H1 (cell line): ENCODE data around the gene OR2AJ1. TPM values are rescaled to one million over a fixed set of nuclear protein-coding genes. Genes with fewer than 3 reads are reported as not detected.

Source experiments
- CEBPB ChIP-seq: IDR thresholded peaks from 2 replicates; pipeline ENCODE4 v1.6.1; 2012; ENCODE audit warnings: low read depth, low read length
- KDM1A ChIP-seq: fragments of 200-600, 300-600 bp; sonication (generic); IDR thresholded peaks from 2 replicates; pipeline ENCODE4 v1.7.1; 2016; ENCODE audit warnings: mild to moderate bottlenecking, low read length, borderline replicate concordance
- SP4 ChIP-seq: IDR thresholded peaks from 2 replicates; pipeline ENCODE4 v1.6.1; 2012; ENCODE audit warnings: low read length, inconsistent platforms
- TAF1 ChIP-seq: IDR thresholded peaks from 2 replicates; pipeline ENCODE4 v1.6.1; 2011; ENCODE audit warnings: mild to moderate bottlenecking, low read depth, low read length
- polyA plus RNA-seq, 7 experiments: library from polyadenylated mRNA; depleted of rRNA in 3 of 7; stranded (reverse) in 5 of 7; unstranded in 2 of 7; fragments of >200 nt in 5 of 7; fragments of 200-250 nt in 2 of 7; gene quantifications; 1 replicate in 5 of 7; 2 replicates in 1 of 7; 4 replicates in 1 of 7; pipeline versions ENCODE4 v1.2.1 to v1.2.3, GENCODE V29; 2011 to 2013; ENCODE audit warnings: missing spikeins in 2 of 7, mixed read lengths in 2 of 7
- total RNA-seq: library from RNA; stranded (reverse); fragmentation: NEBNext Ultra II Directional; extraction: Animal tissue kit (Norgen Biotek cat#: 25700); gene quantifications from 2 replicates; pipeline ENCODE4 v1.2.1, GENCODE V29; 2021
- TF ChIP-seq, protein P1 (sequence below): fragments of 300-600 bp; sonication (generic); IDR thresholded peaks from 2 replicates; pipeline ENCODE4 v1.7.1; 2012; ENCODE audit warnings: low read length, moderate library complexity, mild to moderate bottlenecking, inconsistent platforms; ENCODE audit not compliant: insufficient replicate concordance
- TF ChIP-seq, protein P2 (sequence below): IDR thresholded peaks from 2 replicates; pipeline ENCODE4 v1.6.1; 2011; ENCODE audit warnings: low read depth, mild to moderate bottlenecking, low read length; ENCODE audit not compliant: insufficient read depth

Gene OR2AJ1
- total and polyA plus RNA-seq, 2 of the 8 experiments (the other 6 are each of a cell fraction or from before 2014, with no cell fraction given): not detected

DNA sequence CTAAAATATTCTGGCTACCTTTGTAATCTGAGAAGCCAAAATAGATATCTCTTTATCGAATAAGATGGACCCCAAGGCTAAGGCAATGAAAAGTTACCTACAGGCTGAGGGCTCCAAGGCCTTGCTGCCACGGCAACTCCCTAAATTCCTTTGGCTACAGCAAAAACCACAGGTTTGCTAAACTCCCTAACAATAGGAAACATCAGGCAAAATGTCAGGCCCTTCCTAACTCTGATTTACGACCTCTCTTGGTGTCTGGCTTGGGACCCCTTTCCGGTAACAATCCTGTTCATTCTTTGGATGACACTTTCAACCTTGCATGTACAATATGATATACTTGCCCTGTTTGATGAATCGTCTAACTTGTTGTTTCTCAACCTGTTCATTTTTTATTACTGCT, 15.9 kb upstream of the OR2AJ1 start (continued):
- TF ChIP-seq, protein P1, sequence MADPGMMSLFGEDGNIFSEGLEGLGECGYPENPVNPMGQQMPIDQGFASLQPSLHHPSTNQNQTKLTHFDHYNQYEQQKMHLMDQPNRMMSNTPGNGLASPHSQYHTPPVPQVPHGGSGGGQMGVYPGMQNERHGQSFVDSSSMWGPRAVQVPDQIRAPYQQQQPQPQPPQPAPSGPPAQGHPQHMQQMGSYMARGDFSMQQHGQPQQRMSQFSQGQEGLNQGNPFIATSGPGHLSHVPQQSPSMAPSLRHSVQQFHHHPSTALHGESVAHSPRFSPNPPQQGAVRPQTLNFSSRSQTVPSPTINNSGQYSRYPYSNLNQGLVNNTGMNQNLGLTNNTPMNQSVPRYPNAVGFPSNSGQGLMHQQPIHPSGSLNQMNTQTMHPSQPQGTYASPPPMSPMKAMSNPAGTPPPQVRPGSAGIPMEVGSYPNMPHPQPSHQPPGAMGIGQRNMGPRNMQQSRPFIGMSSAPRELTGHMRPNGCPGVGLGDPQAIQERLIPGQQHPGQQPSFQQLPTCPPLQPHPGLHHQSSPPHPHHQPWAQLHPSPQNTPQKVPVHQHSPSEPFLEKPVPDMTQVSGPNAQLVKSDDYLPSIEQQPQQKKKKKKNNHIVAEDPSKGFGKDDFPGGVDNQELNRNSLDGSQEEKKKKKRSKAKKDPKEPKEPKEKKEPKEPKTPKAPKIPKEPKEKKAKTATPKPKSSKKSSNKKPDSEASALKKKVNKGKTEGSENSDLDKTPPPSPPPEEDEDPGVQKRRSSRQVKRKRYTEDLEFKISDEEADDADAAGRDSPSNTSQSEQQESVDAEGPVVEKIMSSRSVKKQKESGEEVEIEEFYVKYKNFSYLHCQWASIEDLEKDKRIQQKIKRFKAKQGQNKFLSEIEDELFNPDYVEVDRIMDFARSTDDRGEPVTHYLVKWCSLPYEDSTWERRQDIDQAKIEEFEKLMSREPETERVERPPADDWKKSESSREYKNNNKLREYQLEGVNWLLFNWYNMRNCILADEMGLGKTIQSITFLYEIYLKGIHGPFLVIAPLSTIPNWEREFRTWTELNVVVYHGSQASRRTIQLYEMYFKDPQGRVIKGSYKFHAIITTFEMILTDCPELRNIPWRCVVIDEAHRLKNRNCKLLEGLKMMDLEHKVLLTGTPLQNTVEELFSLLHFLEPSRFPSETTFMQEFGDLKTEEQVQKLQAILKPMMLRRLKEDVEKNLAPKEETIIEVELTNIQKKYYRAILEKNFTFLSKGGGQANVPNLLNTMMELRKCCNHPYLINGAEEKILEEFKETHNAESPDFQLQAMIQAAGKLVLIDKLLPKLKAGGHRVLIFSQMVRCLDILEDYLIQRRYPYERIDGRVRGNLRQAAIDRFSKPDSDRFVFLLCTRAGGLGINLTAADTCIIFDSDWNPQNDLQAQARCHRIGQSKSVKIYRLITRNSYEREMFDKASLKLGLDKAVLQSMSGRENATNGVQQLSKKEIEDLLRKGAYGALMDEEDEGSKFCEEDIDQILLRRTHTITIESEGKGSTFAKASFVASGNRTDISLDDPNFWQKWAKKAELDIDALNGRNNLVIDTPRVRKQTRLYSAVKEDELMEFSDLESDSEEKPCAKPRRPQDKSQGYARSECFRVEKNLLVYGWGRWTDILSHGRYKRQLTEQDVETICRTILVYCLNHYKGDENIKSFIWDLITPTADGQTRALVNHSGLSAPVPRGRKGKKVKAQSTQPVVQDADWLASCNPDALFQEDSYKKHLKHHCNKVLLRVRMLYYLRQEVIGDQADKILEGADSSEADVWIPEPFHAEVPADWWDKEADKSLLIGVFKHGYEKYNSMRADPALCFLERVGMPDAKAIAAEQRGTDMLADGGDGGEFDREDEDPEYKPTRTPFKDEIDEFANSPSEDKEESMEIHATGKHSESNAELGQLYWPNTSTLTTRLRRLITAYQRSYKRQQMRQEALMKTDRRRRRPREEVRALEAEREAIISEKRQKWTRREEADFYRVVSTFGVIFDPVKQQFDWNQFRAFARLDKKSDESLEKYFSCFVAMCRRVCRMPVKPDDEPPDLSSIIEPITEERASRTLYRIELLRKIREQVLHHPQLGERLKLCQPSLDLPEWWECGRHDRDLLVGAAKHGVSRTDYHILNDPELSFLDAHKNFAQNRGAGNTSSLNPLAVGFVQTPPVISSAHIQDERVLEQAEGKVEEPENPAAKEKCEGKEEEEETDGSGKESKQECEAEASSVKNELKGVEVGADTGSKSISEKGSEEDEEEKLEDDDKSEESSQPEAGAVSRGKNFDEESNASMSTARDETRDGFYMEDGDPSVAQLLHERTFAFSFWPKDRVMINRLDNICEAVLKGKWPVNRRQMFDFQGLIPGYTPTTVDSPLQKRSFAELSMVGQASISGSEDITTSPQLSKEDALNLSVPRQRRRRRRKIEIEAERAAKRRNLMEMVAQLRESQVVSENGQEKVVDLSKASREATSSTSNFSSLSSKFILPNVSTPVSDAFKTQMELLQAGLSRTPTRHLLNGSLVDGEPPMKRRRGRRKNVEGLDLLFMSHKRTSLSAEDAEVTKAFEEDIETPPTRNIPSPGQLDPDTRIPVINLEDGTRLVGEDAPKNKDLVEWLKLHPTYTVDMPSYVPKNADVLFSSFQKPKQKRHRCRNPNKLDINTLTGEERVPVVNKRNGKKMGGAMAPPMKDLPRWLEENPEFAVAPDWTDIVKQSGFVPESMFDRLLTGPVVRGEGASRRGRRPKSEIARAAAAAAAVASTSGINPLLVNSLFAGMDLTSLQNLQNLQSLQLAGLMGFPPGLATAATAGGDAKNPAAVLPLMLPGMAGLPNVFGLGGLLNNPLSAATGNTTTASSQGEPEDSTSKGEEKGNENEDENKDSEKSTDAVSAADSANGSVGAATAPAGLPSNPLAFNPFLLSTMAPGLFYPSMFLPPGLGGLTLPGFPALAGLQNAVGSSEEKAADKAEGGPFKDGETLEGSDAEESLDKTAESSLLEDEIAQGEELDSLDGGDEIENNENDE: no peak
- TF ChIP-seq SP4 (no peak), CEBPB (no peak), TAF1 (no peak), KDM1A (no peak)
- TF ChIP-seq, protein P2, sequence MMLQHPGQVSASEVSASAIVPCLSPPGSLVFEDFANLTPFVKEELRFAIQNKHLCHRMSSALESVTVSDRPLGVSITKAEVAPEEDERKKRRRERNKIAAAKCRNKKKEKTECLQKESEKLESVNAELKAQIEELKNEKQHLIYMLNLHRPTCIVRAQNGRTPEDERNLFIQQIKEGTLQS: no peak
